GM23248 (cell line): ENCODE data around the gene LCLAT1. TPM values are rescaled to one million over a fixed set of nuclear protein-coding genes. Genes with fewer than 3 reads are reported as not detected.

Source experiments
- DNase-seq: peaks from one replicate; pipeline ENCODE4 v3.0.0-alpha.2; 2015
- H2AFZ ChIP-seq: fragments of 200-600 bp; sonication (generic); 2 replicates; pipeline ENCODE4 v1.6.1; 2016; ENCODE audit warnings: antibody characterized with exemption
- H3F3A ChIP-seq: fragments of 200-600 bp; sonication (generic); 2 replicates; pipeline ENCODE4 v1.6.1; 2016; ENCODE audit warnings: mild to moderate bottlenecking, antibody characterized with exemption, mixed run types; ENCODE audit not compliant: insufficient read depth
- H3K27ac ChIP-seq: fragments of 200-600 bp; sonication (generic); 2 replicates; pipeline ENCODE4 v1.5.1; 2016; ENCODE audit warnings: mild to moderate bottlenecking
- H3K27me3 ChIP-seq: fragments of 200-600 bp; sonication (generic); replicated peaks from 2 replicates; pipeline ENCODE4 v1.6.1; 2016; ENCODE audit warnings: mild to moderate bottlenecking; ENCODE audit not compliant: insufficient read depth
- H3K36me3 ChIP-seq: fragments of 200-600 bp; sonication (generic); 2 replicates; pipeline ENCODE4 v1.6.1; 2016; ENCODE audit warnings: low read depth, mild to moderate bottlenecking
- H3K4me1 ChIP-seq: fragments of 200-600 bp; sonication (generic); 2 replicates; pipeline ENCODE4 v1.6.1; 2016; ENCODE audit warnings: mild to moderate bottlenecking; ENCODE audit not compliant: insufficient read depth
- H3K4me2 ChIP-seq: fragments of 200-600 bp; sonication (generic); one replicate; pipeline ENCODE4 v1.6.1; 2016; ENCODE audit warnings: mild to moderate bottlenecking; ENCODE audit not compliant: unreplicated experiment
- H3K4me3 ChIP-seq: fragments of 200-600 bp; sonication (generic); 2 replicates; pipeline ENCODE4 v1.5.1; 2016; ENCODE audit warnings: mild to moderate bottlenecking
- H3K79me2 ChIP-seq: fragments of 200-600 bp; sonication (generic); 2 replicates; pipeline ENCODE4 v1.6.1; 2016; ENCODE audit warnings: mild to moderate bottlenecking; ENCODE audit not compliant: insufficient read depth
- H3K9ac ChIP-seq: fragments of 200-600 bp; sonication (generic); 2 replicates; pipeline ENCODE4 v1.6.1; 2016; ENCODE audit warnings: mild to moderate bottlenecking
- H3K9me2 ChIP-seq: fragments of 200-600 bp; sonication (generic); 2 replicates; pipeline ENCODE4 v1.6.1; 2016; ENCODE audit warnings: mixed run types, mild to moderate bottlenecking, moderate library complexity; ENCODE audit not compliant: insufficient read depth
- H3K9me3 ChIP-seq: fragments of 200-600 bp; sonication (generic); one replicate; pipeline ENCODE4 v1.6.1; 2017; ENCODE audit warnings: low read depth
- H4K20me1 ChIP-seq: fragments of 200-600 bp; sonication (generic); 2 replicates; pipeline ENCODE4 v1.6.0; 2016; ENCODE audit not compliant: insufficient read depth
- EZH2 ChIP-seq: fragments of 200-600 bp; sonication (generic); IDR thresholded peaks from 2 replicates; pipeline ENCODE4 v1.6.1; 2018; ENCODE audit warnings: antibody characterized with exemption, mild to moderate bottlenecking; ENCODE audit not compliant: insufficient read depth, poor library complexity, severe bottlenecking
- EZH2phosphoT487 ChIP-seq: fragments of 200-600 bp; sonication (generic); IDR thresholded peaks from 2 replicates; pipeline ENCODE4 v1.6.1; 2018; ENCODE audit warnings: antibody characterized with exemption, moderate library complexity, mild to moderate bottlenecking, low read depth; ENCODE audit not compliant: insufficient read depth
- WGBS, 2 experiments: methylation state at CpG; one replicate each; pipeline ENCODE4 v1.1.6; 2015 to 2017; ENCODE audit warnings: low lambda C conversion rate in 2 of 2, low coverage in 1 of 2; ENCODE audit errors: missing lambda C conversion rate in 2 of 2; 5-methylcytosine and 5-hydroxymethylcytosine counted together
- in situ Hi-C: fragments of 300-500 bp; cut with MboI; formaldehyde crosslinking; loops from 2 replicates; pipeline ENCODE4 v1.15.0; 2020
- polyA plus RNA-seq: library from polyadenylated mRNA; unstranded; fragments of >200 nt; fragmentation: Nextera tagmentation; extraction: Ambion mirVana; gene quantifications from 2 replicates; pipeline ENCODE4 v1.2.1, GENCODE V29; 2016
- total RNA-seq: library from RNA; depleted of rRNA; stranded (reverse); fragments of >200 nt; shearing (Covaris generic); gene quantifications from 2 replicates; pipeline ENCODE4 v1.2.3, GENCODE V29; 2014

Gene LCLAT1
- total and polyA plus RNA-seq, 2 experiments from 2014 or later, result 29.7 to 32.3 TPM

- Histone ChIP-seq H4K20me1 (no peaks in the 10 kb centered on the region), H3K79me2 (no peaks in the 10 kb centered on the region), H3K9me3 (no peaks in the 10 kb centered on the region), H3F3A (peaks cover 21% of the 10 kb centered on the region), H3K4me1 (peaks cover 11% of the 10 kb centered on the region), H3K27ac (no peak overlapping the region), H3K27me3 (no peaks in the 10 kb centered on the region), H3K36me3 (no peaks in the 10 kb centered on the region), H3K4me3 (no peak overlapping the region), H3K4me2 (no peak overlapping the region), H3K9ac (no peak overlapping the region), H2AFZ (no peak overlapping the region), H3K9me2 (no peaks in the 10 kb centered on the region)
- in situ Hi-C loops, result no loop called here
- TF ChIP-seq EZH2, result no peak
- no peak for TF ChIP-seq EZH2phosphoT487
- WGBS, 2 experiments, result 91 to 95% methylated on average over 5 of the region's 5 CpGs
- no peak for DNase-seq
These were observed 7.2 kb upstream of the LCLAT1 start for GRCh38 chr2:30439879-30440278.

- Histone ChIP-seq H4K20me1 (no peaks in the 10 kb centered on the region), H2AFZ (no peak overlapping the region), H3K4me3 (no peak overlapping the region), H3K27me3 (no peaks in the 10 kb centered on the region), H3F3A (peaks cover 21% of the 10 kb centered on the region), H3K79me2 (no peaks in the 10 kb centered on the region), H3K4me1 (peaks cover 11% of the 10 kb centered on the region), H3K9me3 (no peaks in the 10 kb centered on the region), H3K9me2 (no peaks in the 10 kb centered on the region), H3K9ac (no peak overlapping the region), H3K27ac (no peak overlapping the region), H3K36me3 (no peaks in the 10 kb centered on the region), H3K4me2 (no peak overlapping the region)
- TF ChIP-seq EZH2phosphoT487 (no peak), EZH2 (no peak)
- 94 to 97% methylated on average over 6 to 7 of the region's 7 CpGs for WGBS, 2 experiments
- in situ Hi-C loops, result no loop called here
- DNase-seq, result no peak
These were observed 6.0 kb upstream of the LCLAT1 start for GRCh38 chr2:30441023-30441422.

GRCh38 chr2:30443081-30443480 lies 4.0 kb upstream of the LCLAT1 start:
- H3K27ac ChIP-seq, result no peak overlapping the region
- H2AFZ ChIP-seq, result no peak overlapping the region
- H3K4me1 ChIP-seq, result peaks cover 10% of the 10 kb centered on the region
- no peak for DNase-seq
- H3K9me3 ChIP-seq, result no peaks in the 10 kb centered on the region
- 0 out of 2 replicates have a peak, but pooled peaks cover 6% of the 10 kb centered on the region for H3F3A ChIP-seq
- H3K27me3 ChIP-seq, result no peaks in the 10 kb centered on the region
- H3K4me3 ChIP-seq, result no peak overlapping the region
- H3K36me3 ChIP-seq, result no peaks in the 10 kb centered on the region
- no peaks in the 10 kb centered on the region for H3K9me2 ChIP-seq
- no peak for TF ChIP-seq EZH2
- no peak for TF ChIP-seq EZH2phosphoT487
- no peak overlapping the region for H3K9ac ChIP-seq
- peaks cover 9% of the 10 kb centered on the region for H3K79me2 ChIP-seq
- H3K4me2 ChIP-seq, result no peak overlapping the region
- H4K20me1 ChIP-seq, result no peaks in the 10 kb centered on the region
- in situ Hi-C loops, result no loop called here

- Histone ChIP-seq H3K4me2 (no peak overlapping the region), H3K27me3 (no peaks in the 10 kb centered on the region), H3K9me2 (no peaks in the 10 kb centered on the region), H4K20me1 (no peaks in the 10 kb centered on the region), H3K4me3 (no peak overlapping the region), H3K79me2 (peaks cover 21% of the 10 kb centered on the region), H3K9ac (no peak overlapping the region), H2AFZ (no peak overlapping the region), H3K4me1 (peaks cover 19% of the 10 kb centered on the region), H3K36me3 (no peaks in the 10 kb centered on the region), H3F3A (0 out of 2 replicates have a peak, but pooled peaks cover 6% of the 10 kb centered on the region), H3K27ac (0 out of 2 replicates have a peak overlapping the region, but pooled peaks have one; percentile 1), H3K9me3 (no peaks in the 10 kb centered on the region)
- WGBS, 2 experiments, result 6 to 8% methylated on average over 3 of the region's 3 CpGs
- DNase-seq, result peak; percentile 60
- in situ Hi-C loops, result no loop called here
- TF ChIP-seq EZH2 (no peak), EZH2phosphoT487 (no peak)
These were observed 2.8 kb upstream of the LCLAT1 start for GRCh38 chr2:30444273-30444672.

- no peak overlapping the region for H3K4me2 ChIP-seq
- WGBS, 2 experiments, result 76 to 82% methylated on average over 6 of the region's 6 CpGs
- no peak for DNase-seq
- H3K9ac ChIP-seq, result no peak overlapping the region
- H3K9me2 ChIP-seq, result no peaks in the 10 kb centered on the region
- H3K79me2 ChIP-seq, result peaks cover 32% of the 10 kb centered on the region
- no peaks in the 10 kb centered on the region for H4K20me1 ChIP-seq
- H2AFZ ChIP-seq, result no peak overlapping the region
- no peaks in the 10 kb centered on the region for H3K9me3 ChIP-seq
- in situ Hi-C loops, result no loop called here
- 0 out of 2 replicates have a peak, but pooled peaks cover 6% of the 10 kb centered on the region for H3F3A ChIP-seq
- H3K4me3 ChIP-seq, result no peak overlapping the region
- peaks cover 19% of the 10 kb centered on the region for H3K4me1 ChIP-seq
- H3K27me3 ChIP-seq, result no peaks in the 10 kb centered on the region
- TF ChIP-seq EZH2phosphoT487 (no peak), EZH2 (no peak)
- H3K36me3 ChIP-seq, result no peaks in the 10 kb centered on the region
- H3K27ac ChIP-seq, result no peak overlapping the region
These were observed 1.7 kb upstream of the LCLAT1 start for GRCh38 chr2:30445266-30445821.
